Left ventricle myocardium superior (tissue), 1 donor: ENCODE results near the gene MMP17. TPM values are rescaled to one million over a fixed set of nuclear protein-coding genes. Genes with fewer than 3 reads are reported as not detected.
"Not testable (repeated sequence)": the region's sequence is repeated elsewhere in the genome, so short reads cannot be mapped to it uniquely, and the experiment has no call there.

Experiments
- ATAC-seq: fragments of 200-7000 bp; cut with Tn5 transposase; one replicate; pipeline ENCODE4 v1.9.1; 2020; ENCODE audit warnings: mild to moderate bottlenecking, moderate library complexity
- DNase-seq: peaks from one replicate; pipeline ENCODE4 v3.0.0-alpha.2; 2020
- intact Hi-C: fragments of 100-400 bp; cut with micrococcal nuclease; formaldehyde crosslinking; loops from one replicate; pipeline ENCODE4 v1.11.0; 2022
- total RNA-seq: library from RNA; stranded (reverse); fragmentation: NEBNext Ultra II Directional; extraction: Animal tissue kit (Norgen Biotek cat#: 25700); gene quantifications from one replicate; pipeline ENCODE4 v1.2.1, GENCODE V29; 2021
- donor health status: DM: no; HTN: yes; CAD: no; lungs with severe emphysema.

Gene MMP17
- total RNA-seq, 1 donor from 2014 or later = 0.47 TPM

GRCh38 chr12:131797588-131797934 is 30.6 kb upstream of the MMP17 start:
- DNase-seq (no peak), ATAC-seq (no peak)
- intact Hi-C loops = no loop called here

- intact Hi-C loops = no loop called here
- no peak for ATAC-seq
These were observed 29.0 kb upstream of the MMP17 start for GRCh38 chr12:131799195-131799594.

GRCh38 chr12:131799828-131800593 is 28.2 kb upstream of the MMP17 start:
- intact Hi-C loops = no loop called here
- DNase-seq = no peak
- ATAC-seq = no peak

More at GRCh38 chr12:131799195-131799594, 29.0 kb upstream of the MMP17 start:
- DNase-seq = no peak

- ATAC-seq (no peak), DNase-seq (no peak)
- intact Hi-C loops = no loop called here
These were observed 27.5 kb upstream of the MMP17 start for GRCh38 chr12:131800594-131801135.

- ATAC-seq (no peak), DNase-seq (no peak)
- intact Hi-C loops = no loop called here
These were observed 26.8 kb upstream of the MMP17 start for GRCh38 chr12:131801254-131801866.

GRCh38 chr12:131803961-131804521 is 24.2 kb upstream of the MMP17 start:
- ATAC-seq (no peak), DNase-seq (no peak)
- intact Hi-C loops = no loop called here

GRCh38 chr12:131805421-131805820 is 22.8 kb upstream of the MMP17 start:
- ATAC-seq (no peak), DNase-seq (no peak)
- intact Hi-C loops = no loop called here

- ATAC-seq (no peak), DNase-seq (no peak)
- intact Hi-C loops = no loop called here
These were observed 21.5 kb upstream of the MMP17 start for GRCh38 chr12:131806674-131807073.

- intact Hi-C loops = no loop called here
- ATAC-seq = peak; percentile 73
- peak; percentile 66 for DNase-seq
These were observed 19.3 kb upstream of the MMP17 start for GRCh38 chr12:131808744-131809371.

GRCh38 chr12:131809476-131810254 is 18.5 kb upstream of the MMP17 start:
- intact Hi-C loops, DNase-seq, ATAC-seq: not testable (repeated sequence)

GRCh38 chr12:131810726-131811125 is 17.5 kb upstream of the MMP17 start:
- ATAC-seq = no peak
- DNase-seq = no peak
- intact Hi-C loops = no loop called here

- no peak for DNase-seq
- no peak for ATAC-seq
- intact Hi-C loops = no loop called here
These were observed 13.1 kb upstream of the MMP17 start for GRCh38 chr12:131815131-131815530.

- DNase-seq (no peak), ATAC-seq (no peak)
- intact Hi-C loops = no loop called here
These were observed 11.7 kb upstream of the MMP17 start for GRCh38 chr12:131816495-131816894.

- ATAC-seq = no peak
- no peak for DNase-seq
- intact Hi-C loops = no loop called here
These were observed 11.0 kb upstream of the MMP17 start for GRCh38 chr12:131817241-131817640.

- ATAC-seq (peak; percentile 47), DNase-seq (peak; percentile 35)
- intact Hi-C loops = no loop called here
These were observed 9.2 kb upstream of the MMP17 start for GRCh38 chr12:131818821-131819585.

- no peak for DNase-seq
- intact Hi-C loops = no loop called here
- ATAC-seq = no peak
These were observed 3.7 kb upstream of the MMP17 start for GRCh38 chr12:131824450-131824849.

GRCh38 chr12:131825146-131825892 is 2.9 kb upstream of the MMP17 start:
- DNase-seq = no peak
- intact Hi-C loops = no loop called here
- no peak for ATAC-seq
